NCI-H2196 (cell line): ENCODE measurements around the gene SACS.
A peak's percentile ranks its signal among the peaks of the same experiment; 100 is the strongest.
"Not testable (repeated sequence)": the region's sequence is repeated elsewhere in the genome, so short reads cannot be mapped to it uniquely, and the experiment has no call there.

Source experiments
- DNase-seq: peaks from one replicate; lab custom pipeline; 2025; ENCODE audit not compliant: unreplicated experiment; lab: John Stamatoyannopoulos, UW

SACS gene

GRCh38 chr13:23455401-23456185, 22.1 kb upstream of the SACS start:
- DNase-seq: peak; percentile 1

- DNase-seq: no peak
These were observed 19.6 kb upstream of the SACS start for GRCh38 chr13:23453132-23453531.

- DNase-seq: no peak
These were observed 17.0 kb upstream of the SACS start for GRCh38 chr13:23450340-23451046.

GRCh38 chr13:23449398-23450162, 16.1 kb upstream of the SACS start:
- DNase-seq: no peak

- no peak for DNase-seq
These were observed 14.4 kb upstream of the SACS start for GRCh38 chr13:23447927-23448326.

- DNase-seq: no peak
These were observed 12.3 kb upstream of the SACS start for GRCh38 chr13:23445794-23446193.

GRCh38 chr13:23443878-23444277, 10.4 kb upstream of the SACS start:
- no peak for DNase-seq

- no peak for DNase-seq
These were observed 9.6 kb upstream of the SACS start for GRCh38 chr13:23443110-23443509.

GRCh38 chr13:23440821-23441618, 7.5 kb upstream of the SACS start:
- no peak for DNase-seq

- not testable (repeated sequence) for DNase-seq
These were observed 6.8 kb upstream of the SACS start for GRCh38 chr13:23440324-23440723.

GRCh38 chr13:23437916-23438315, 4.4 kb upstream of the SACS start:
- no peak for DNase-seq

- no peak for DNase-seq
These were observed 3.2 kb upstream of the SACS start for GRCh38 chr13:23436680-23437079.

- no peak for DNase-seq
These were observed 989 bp upstream of the SACS start for GRCh38 chr13:23434491-23434890.

GRCh38 chr13:23432626-23433025, 876 bp downstream of the SACS start:
- DNase-seq: no peak

- DNase-seq: no peak
These were observed 2.8 kb downstream of the SACS start for GRCh38 chr13:23430664-23431063.

- no peak for DNase-seq
These were observed 5.5 kb downstream of the SACS start for GRCh38 chr13:23427881-23428528.

- no peak for DNase-seq
These were observed 6.1 kb downstream of the SACS start for GRCh38 chr13:23427342-23427843.

- no peak for DNase-seq
These were observed 11.9 kb downstream of the SACS start for GRCh38 chr13:23421596-23421995.

GRCh38 chr13:23418776-23419683, 14.5 kb downstream of the SACS start:
- DNase-seq: no peak
